Stimulated activated naive CD4-positive, alpha-beta T cell (primary cell): ENCODE data around the gene TRMT5.

Experiments used
- DNase-seq, 6 experiments: peaks; one replicate each; lab custom pipeline; 2025; lab: John Stamatoyannopoulos, UW

The TRMT5 gene

DNA sequence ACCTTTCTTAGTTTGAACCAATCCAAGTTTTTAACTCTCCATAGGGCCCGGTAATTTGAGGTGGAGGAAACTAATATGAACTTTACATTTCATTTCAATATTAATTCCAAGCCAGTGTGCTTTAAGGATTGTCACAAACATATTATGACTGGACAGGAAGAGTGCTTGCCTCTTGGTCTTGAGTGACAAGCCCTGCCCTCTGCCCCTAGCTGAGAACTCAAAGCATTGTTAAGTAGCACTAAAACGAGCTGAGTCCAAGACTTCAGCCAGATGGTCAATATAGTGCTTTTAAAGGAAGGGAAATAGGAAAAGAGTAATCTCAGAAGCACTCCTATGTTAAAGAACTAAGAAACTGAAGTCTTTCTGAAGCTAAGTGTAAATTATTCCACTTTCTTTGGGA is 17.1 kb downstream of the TRMT5 start:
- no peak for DNase-seq

DNA sequence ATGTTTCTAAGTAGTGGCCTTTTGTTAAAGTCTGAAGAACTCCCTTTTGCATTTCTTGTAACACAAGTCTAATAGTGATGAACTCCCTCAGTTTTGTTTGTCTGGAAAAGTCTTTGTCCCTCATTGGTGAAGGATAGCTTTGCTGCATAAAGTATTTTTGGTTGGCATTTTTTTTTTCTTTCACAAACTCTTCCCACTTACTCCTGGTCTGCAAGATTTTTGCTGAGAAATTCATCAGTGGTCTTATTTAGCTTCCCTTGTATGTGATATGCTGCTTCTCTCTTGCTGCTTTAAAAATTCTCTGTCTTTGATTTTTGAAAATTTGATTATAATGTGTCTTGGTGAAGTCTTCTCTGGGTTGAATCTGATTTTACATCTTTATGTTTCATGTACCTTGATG is 22.7 kb downstream of the TRMT5 start:
- DNase-seq: no peak

DNA sequence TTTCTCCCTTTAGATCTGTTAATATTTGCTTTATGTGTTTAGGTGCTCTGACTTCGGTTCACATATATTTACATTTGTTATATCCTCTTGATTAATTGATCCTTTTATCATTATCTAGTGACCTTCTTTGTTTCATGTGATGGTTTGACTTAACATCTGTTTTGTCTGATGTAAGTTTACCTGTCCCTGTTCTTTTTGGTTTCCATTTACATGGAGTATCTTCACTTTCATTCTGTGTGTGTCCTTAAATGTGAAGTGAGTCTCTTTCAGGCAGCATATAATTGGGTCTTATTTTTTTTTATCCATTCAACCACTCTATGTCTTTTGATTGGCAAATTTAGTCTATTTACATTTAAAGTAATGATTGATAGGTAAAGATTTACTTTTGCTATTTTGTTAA is 24.2 kb downstream of the TRMT5 start:
- DNase-seq: no peak

DNA sequence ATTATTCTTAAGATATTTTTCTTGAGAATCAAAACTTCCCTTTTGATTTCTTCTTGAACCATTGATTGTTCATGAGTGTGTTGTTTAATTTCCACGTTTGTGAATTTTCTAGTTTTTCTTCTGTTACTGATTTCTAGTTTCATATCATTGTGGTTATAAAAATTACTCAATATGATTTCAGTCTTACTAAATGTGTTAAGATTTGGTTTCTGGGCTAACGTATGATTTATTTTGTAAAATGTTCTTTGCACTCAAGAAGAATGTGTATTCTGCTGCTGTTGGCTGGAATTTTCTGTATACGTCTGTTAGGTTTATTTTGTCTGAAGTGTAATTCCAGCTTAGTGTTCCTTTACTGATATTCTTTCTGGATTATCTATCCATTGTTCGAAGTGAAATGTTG is 24.7 kb downstream of the TRMT5 start:
- no peak for DNase-seq

DNA sequence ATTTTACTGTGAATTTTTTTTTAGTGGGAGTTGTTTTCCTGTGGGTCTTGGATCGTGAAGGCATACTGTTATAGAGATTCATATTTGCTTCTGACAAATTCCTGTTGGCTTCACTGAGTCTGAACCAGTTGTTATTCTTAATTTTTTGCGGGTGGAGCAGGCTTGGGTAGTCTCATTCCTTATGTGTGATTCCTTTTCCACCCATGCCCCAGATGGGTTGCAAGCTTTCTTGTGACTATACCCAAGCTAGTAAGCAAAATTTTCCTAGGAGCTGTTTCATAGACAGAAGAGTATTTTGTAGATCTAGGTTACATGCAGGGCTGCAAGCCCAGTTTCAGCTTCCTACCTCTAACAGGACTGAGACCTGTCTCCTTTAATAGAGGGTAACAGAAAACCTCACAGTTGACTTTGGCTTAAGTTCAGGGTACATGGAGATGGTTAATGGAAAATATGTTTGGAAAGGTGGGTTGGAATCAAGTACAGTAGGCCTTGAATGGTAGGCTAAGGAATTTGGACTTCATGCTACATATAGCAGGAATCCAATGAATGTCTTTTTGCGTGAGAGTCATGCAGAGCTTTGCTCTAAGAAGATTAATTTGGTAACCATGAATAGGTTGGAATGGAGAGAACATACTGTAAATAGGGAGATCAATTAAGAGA is 29.0 kb downstream of the TRMT5 start:
- DNase-seq: no peak

DNA sequence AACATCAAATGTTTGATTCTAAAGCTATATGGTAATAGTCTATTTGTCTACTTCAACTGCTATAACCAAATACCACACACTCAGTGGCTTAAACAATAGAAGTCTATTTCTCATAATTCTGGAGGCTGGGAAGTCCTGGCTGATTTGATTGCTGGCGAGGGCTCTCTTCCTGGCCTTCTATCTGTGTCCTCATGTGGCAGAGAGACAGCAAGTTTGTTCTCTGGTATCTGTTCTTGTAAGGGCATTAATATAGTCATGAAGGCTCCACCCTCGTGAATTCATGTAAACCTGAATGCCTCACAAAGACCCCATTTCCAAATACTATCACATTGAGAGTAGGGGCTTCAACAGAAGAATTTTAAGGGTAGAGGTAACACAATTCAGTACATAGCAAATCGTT is 34.1 kb downstream of the TRMT5 start:
- no peak for DNase-seq

DNA sequence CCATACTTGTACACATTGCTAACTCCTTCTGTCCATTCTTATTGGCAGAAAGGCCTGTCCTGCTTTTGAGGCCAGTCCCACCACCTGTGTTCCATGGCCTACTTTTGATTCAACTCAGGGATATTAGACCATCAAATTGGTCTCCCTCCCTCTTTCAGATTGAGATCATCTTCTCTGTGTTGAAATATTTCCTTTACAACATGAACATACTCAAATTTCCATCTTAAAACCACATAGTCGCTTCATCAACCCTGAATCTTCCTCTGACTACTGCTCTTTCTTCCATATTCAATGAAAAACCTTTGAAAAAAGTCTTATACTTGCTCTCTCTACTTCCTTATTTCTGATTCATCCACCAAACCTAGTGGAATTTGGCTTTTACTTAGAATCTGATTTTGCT is 34.9 kb downstream of the TRMT5 start:
- DNase-seq: no peak

DNA sequence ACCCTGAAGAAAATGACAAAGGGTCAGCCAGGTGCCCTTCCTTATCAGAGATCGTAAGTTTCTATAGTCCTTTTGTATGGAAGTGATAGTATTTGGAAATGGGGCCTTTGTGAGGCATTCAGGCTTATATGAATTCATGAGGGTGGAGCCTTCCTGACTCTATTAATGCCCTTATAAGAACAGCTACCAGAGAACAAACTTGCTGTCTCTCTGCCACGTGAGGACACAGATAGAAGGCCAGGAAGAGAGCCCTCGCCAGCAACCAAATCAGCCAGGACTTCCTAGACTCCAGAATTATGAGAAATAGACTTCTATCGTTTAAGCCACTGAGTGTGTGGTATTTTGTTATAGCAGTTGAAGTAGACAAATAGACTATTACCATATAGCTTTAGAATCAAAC is 36.7 kb downstream of the TRMT5 start:
- DNase-seq: no peak

DNA sequence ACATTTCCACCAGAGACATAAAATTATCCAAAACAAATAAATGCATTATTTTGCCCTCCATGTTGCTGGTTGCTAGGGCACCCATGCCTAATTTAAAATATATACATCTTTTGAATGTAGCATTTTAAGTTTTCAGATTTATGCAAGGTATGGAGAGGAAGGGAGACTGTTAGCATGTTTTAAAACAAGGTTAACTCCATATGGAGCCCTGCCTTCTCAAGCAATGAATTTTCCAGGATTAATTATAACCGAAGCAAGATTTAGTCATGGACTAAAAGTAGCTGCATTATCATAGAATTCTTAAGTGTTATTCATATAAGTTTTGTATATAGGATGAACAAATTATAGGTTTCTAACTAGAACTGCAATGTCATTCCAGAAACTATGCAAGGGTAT is 37.2 kb downstream of the TRMT5 start:
- no peak for DNase-seq

DNA sequence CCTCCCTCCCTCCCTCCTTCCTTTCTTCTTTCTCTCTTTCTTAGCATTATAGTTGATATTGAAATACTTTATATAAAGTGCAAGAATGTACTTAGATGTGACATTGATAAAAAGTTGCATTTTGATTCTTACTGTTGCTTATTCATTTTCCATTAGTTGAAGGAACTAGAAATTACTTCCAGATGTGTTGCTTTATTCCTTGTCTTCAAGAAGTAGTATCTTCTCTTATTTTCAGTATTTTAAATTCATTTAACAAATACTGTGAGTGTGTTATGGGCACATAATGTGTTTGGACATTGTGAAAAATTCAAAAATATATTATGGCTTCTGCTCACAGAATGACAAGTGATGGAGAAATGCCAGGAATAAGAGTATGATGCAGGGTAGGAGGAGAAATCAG is 45.6 kb downstream of the TRMT5 start:
- no peak for DNase-seq

DNA sequence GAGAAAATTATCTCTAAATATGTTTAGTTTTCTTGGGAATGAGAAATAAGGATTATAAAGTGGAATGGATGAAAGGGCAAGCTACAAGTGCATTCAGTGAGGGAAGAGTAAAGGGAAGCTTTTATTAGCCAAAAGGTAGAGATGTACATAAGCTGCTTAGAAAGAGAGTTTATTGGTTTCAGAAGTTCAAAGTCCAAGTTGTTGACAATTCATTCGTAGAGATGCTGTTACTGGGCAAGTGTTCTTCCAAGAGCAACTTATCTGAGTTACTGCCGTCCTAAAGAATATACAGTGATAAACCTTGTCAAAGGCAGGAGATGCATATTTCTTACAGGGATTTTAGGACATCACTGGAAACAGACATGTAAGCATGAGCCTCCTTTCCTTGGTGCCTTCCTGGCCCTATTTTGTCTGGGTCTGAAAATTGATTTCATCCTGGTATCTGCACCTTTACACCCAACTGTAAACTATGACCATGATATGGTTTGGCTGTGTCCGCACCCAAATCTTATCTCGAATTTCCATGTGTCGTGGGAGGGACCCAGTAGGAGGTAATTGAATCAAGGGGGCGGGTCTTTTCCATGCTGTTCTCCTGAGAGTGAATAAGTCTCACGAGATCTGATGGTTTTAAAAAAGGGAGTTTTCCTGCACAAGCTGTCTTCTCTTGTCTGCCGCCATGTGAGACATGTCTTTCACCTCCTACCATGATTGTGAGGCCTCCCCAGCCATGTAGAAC is 46.8 kb downstream of the TRMT5 start:
- DNase-seq: no peak

DNA sequence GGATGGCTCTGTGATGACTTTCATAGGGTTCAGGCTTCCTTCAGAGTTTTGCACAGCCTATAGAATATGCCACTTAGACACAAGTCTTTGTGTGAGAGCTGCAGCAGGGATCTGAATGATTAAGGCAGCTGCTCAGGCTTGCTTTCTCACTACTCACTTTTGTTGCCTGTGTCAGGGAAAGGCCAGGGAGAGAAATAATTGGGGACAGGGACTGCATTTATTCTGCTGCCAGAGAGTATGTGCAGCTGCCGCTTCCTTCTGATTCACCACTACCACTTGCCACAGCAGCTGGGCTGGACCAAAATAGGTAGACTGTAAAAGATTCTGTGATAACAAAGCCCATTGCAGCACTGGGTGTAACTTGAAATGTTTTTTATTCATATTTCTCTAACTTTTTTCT is 49.7 kb downstream of the TRMT5 start:
- DNase-seq: no peak

DNA sequence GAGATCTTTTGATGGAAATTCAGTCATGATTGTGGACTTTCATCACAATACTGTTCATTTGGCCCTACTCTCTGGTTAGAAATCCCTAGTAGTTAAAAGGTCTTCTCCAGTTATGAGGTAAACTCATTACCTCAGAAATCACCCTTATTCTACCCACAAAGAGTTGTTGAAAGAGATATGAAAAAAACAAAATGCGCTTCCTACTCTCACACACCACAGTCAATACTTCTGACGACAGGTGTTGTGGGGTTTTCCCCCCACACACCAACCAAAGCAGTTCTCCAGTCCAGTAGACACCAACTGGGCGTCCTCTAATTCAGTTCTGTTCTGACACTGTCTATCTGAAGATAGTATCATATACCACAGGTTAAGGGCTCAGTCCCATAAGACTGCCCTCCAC is 54.9 kb downstream of the TRMT5 start:
- DNase-seq: no peak

DNA sequence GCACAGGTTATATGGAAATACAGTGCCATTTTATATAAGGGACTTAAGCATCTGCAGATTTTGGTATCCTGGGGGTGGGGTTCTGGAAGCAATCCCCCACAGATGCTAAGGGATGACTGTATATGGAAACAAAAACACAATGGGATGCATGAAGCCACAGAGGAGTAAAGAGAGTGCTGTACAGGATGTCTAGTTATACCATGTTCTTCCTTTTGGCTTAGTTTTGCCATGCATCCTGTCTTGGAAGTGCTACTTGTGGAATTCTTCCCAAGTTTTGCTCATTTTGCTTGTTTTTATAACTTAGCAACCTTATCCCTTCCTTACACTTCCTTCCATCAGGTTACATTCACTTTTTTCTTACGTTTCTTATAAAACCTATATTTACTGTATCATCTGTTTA is 55.6 kb downstream of the TRMT5 start:
- DNase-seq: no peak

DNA sequence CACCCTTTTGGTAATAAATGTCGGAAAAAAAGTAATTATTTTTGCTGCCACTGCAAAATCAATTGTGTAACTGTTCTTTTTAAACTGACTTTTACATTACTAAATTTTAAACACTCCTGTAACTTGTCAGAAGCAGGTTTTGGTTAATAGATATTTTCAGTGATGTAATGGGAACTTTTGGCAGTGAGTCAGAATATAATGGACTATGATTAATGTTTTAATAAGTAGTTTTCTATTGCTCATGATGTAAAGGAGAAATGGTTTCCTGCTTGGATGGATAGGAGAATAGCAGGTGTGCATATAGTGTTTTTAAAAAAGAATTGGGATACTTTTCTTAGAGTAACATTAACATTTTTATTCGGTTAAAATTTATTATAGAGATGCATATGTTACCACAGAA is 58.8 kb downstream of the TRMT5 start:
- DNase-seq: no peak
